T47D (cell line): ENCODE data around the gene CDX1.

Experiments
- DNase-seq, 2 experiments: peaks; one replicate each; pipeline versions ENCODE4 v3.0.0 to v3.0.0-alpha.2; 2011 to 2012; ENCODE audit warnings: low read depth in 1 of 2, low spot score in 1 of 2
- JUND ChIP-seq: IDR thresholded peaks from 2 replicates; pipeline ENCODE4 v1.6.1; 2012; ENCODE audit warnings: low read depth
- in situ Hi-C: cut with HindIII; loops from 2 replicates; pipeline ENCODE4 v1.10.0; 2016; ENCODE audit warnings: low sequenced_read_pairs, low pct_unique_long_range_greater_than_20kb

The CDX1 gene

DNA sequence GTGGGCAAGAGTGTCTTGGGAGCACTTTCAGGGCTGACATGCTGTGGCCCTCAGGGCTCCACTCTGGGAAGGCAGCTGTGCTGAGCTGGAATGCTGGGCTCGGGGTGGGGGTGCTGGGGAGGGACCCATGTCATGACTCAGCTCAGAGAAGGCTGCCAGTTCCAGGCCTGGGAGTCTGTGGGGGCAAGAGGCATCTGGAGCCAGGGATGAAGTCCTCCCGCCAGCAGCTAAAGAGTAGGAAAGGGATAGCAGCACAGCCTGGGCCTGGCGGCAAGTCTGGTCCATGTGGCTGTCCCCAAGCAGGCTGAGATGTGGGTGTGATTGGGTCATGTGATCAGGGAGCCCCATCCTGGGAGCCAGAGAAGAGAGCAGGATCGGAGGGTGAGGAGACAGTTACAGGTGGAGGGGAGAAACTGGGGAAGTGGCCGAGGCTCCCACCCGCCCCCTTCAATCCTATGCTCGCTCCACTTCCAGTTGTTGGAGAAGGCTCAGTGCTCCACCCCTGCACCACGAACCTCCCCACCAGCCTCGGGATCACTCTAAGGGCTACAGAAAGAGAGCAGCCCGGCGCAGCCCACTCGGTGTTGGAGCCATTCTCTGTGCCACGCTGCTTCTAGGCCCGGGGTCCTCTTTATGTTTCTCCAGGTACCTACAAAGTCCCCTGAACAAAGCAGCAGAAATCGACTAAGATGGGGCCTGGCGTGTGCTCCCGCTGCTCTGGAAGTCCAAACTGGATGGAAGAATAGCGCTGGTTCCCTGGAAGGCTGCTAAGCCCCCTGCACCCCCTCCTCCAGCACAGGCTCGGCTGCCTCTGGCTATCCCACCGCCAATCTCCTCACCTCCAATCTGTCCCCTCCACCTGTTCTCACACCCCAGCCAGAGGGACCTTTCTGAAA lies 23.0 kb upstream of the CDX1 start:
- DNase-seq, result no peak
- TF ChIP-seq JUND, result no peak
- in situ Hi-C loops, result no loop called here

GRCh38 chr5:150144246-150144801 lies 22.3 kb upstream of the CDX1 start:
- in situ Hi-C loops, result no loop called here
- no peak for DNase-seq

GRCh38 chr5:150144879-150145278 lies 21.7 kb upstream of the CDX1 start:
- in situ Hi-C loops, result no loop called here
- DNase-seq, result no peak
- TF ChIP-seq JUND, result no peak

More at GRCh38 chr5:150144246-150144801, 22.3 kb upstream of the CDX1 start:
- TF ChIP-seq JUND, result no peak

GRCh38 chr5:150146235-150146634 lies 20.3 kb upstream of the CDX1 start:
- DNase-seq, result no peak
- in situ Hi-C loops, result no loop called here

GRCh38 chr5:150146862-150147601 lies 19.5 kb upstream of the CDX1 start:
- no peak for TF ChIP-seq JUND
- in situ Hi-C loops, result no loop called here
- no peak for DNase-seq

More at GRCh38 chr5:150146235-150146634, 20.3 kb upstream of the CDX1 start:
- TF ChIP-seq JUND, result no peak

- in situ Hi-C loops, result no loop called here
These were observed 18.9 kb upstream of the CDX1 start for GRCh38 chr5:150147670-150148069.

DNA sequence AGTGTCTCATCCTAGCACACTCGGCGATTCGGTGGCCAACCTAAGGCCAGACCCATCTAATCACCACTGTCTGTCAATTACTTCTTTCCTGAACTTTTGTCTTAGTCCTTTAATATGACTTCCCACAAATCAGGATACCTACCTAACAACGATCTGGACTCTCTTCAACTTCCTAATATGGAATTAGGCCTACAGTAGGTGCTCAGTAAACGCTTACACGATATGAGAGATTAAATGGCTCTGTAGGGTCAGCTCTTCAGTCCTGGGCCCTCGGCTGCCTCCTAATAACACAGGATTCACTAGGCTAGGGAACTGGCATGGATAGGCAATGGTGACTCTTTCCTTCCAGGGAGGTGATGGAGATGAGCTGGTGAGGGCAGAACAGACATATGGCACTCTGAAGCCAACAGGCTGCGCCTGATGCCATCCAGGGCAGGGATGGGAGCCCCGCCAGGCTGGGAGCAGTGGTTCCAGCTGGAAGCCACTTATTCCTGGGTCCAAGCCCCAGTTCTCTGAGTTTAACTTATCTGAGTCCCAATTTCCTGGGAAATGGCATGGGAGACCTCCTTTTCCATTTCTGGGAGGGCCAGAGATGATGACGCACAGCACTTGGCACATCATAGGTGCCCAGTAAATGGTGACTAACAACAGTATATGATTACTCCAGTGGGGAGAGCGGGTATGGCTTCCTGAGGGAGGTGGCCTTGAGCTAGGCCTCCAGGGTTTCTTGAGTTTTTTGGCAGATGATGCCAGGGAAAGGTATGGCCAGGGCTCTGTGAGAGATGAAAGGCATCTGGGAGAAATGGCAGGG lies 18.3 kb upstream of the CDX1 start:
- DNase-seq, result no peak
- in situ Hi-C loops, result no loop called here
- TF ChIP-seq JUND, result no peak

More at GRCh38 chr5:150147670-150148069, 18.9 kb upstream of the CDX1 start:
- no peak for DNase-seq
- no peak for TF ChIP-seq JUND

DNA sequence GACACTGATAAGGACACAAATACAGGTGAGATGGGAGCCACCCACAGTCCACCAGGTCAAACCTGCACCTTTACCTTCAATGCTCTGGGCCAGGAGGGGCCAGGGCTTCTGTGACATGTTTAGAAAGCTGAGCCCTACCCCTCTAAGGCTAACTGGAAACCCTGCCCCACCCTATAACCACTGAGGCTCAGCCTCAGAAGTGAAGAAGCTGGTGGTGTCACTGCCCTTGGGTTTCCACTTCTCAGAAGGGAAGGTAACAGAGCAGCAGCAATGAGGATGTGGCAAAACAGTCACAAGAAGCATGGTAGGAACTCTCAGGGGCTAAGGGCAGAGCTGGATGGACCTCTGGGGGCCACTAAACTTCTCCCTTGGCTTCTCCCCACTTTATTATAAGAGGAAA lies 17.0 kb upstream of the CDX1 start:
- in situ Hi-C loops, result no loop called here
- TF ChIP-seq JUND, result no peak
- DNase-seq, result no peak

DNA sequence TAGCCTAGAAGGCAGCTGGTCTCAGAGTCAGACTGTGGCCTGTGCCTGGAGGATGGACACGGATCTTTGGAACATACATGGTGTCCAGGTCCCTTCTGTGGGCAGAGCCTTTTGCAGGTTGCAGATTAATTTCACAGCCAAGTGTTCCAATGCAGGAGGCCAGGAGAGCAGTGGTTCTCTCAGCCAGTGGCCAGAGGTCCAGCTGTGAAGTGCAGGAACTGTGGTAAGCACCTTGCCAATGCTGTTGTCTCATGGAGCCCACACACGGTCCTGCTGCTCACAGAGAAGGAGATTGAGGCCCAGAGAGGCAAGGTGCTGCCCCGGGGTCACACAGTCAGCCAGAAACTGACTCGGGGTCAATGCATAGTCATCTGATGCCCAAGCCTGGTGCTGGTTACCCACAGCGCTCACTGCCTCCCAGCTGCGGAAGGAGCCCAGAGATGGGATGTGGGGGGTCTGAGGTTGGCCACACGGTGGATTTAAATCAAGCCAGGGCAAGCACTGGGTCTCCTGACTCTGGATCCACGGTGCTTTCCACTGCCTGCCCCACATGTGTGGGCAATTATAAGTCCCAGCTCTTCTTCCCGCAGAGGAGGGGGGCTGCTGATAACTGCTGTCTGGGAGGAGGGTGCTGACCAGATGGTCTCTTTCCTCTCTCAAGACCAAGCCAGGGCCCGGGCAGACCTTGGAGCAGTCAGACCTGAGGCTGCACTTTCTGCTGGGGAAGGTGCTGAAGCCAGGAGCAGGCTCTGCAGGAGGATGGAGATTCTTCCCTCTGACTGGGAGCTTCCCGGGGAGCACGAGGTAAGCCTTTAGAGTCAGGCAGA lies 13.7 kb upstream of the CDX1 start:
- in situ Hi-C loops, result no loop called here
- TF ChIP-seq JUND, result no peak
- no peak for DNase-seq

DNA sequence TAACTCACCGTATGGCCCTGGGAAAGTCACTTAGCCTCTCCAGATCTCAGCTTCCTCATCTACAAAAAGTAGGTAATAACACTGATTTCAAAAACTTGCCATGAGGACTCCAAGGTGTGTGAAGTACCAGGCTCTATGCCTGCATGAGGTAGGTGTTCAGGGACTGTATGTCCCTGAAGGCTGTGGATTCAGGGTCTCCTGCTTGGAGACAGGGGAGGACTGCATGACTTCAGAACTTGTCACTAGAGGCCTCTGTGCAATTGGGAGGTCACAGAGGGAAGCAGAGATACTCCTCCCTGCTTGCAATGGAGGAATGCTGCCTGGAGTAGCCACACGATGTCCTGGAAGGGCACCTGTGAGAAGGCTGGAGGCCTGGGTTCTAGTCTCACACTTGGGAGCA lies 13.1 kb upstream of the CDX1 start:
- in situ Hi-C loops, result no loop called here
- TF ChIP-seq JUND, result no peak
- no peak for DNase-seq

DNA sequence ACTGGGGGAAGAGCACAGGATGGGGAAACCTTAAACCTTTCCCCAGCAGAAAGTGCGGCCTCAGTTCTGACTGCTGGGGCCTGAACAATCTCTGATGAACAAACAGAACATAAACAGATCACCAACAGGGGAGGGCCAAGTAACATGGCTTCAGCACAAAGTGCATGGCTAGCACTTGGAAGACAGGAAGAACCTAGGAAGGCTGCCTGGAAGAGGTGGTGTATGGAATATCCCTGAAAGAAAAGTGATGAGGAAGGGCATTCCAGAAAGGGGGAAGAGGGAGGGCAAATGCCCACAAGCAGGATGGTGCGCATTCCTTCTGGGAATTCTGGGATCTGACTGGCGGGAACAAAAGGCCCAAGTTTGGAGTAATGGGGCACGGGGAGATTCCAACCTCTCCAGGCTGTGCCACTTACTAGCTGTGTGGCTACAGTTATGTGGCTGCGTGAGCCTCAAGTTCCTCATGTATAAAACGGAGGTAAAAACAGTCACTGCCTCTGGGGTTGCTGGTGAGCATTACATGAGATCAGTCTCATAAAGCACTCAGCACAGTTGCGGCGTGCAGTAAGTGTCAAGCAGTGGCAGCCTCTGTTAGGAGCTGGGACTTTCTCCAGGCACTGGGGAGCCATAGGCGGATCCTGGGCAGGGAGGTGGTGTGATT lies 12.5 kb upstream of the CDX1 start:
- in situ Hi-C loops, result no loop called here
- TF ChIP-seq JUND, result no peak
- peak in 1 of 2 experiments; percentile 44 for DNase-seq
